Stimulated activated CD8-positive, alpha-beta memory T cell treated with anti-CD3 and anti-CD28 coated beads, Interleukin-15, amount 100 ng/mL, for 24 hours (primary cell): Measurements from ENCODE around the gene NEURL4.
"Not testable (repeated sequence)": the region's sequence is repeated elsewhere in the genome, so short reads cannot be mapped to it uniquely, and the experiment has no call there.

Experiments
- DNase-seq: peaks from one replicate; pipeline ENCODE4 v3.0.0-alpha.2; 2020; ENCODE audit warnings: low read depth

NEURL4 gene

DNA sequence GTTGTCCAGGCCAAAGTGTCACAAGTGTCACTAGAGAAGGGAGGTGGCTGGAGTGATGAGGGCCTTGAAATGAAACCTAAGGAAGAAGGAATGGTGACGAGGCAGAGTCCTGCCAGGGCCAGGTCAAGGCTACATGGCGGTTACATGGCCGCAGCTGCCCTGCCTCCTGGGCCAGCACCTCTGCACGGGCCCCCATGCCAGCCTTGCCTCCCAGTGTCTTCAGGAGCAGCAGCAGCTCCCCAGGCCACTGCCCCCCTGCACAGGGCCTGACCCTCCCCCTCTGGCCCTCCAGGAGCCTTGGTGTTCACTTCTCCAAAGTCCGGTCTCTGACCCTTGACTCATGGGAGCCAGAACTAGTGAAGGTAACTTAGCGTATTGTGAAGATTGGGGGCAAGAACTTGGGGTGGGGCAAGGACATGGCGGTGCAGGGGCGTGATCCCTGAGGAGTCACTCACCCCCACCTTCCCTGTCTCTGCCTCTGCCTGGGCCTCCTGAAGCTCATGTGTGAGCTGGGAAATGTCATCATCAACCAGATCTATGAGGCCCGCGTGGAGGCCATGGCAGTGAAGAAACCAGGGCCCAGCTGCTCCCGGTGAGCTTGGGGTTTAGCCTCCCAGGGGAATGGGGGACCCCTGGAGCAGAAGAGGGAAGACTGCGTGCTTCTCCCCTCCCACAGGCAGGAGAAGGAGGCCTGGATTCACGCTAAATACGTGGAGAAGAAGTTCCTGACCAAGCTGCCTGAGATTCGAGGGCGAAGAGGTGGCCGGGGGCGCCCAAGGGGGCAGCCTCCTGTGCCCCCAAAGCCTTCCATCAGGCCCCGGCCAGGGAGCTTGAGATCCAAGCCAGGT, 18.7 kb upstream of the NEURL4 start:
- DNase-seq: no peak

GRCh38 chr17:7346761-7347614, 17.9 kb upstream of the NEURL4 start:
- no peak for DNase-seq

- no peak for DNase-seq
Observed at GRCh38 chr17:7343250-7343649, 14.1 kb upstream of the NEURL4 start.

DNA sequence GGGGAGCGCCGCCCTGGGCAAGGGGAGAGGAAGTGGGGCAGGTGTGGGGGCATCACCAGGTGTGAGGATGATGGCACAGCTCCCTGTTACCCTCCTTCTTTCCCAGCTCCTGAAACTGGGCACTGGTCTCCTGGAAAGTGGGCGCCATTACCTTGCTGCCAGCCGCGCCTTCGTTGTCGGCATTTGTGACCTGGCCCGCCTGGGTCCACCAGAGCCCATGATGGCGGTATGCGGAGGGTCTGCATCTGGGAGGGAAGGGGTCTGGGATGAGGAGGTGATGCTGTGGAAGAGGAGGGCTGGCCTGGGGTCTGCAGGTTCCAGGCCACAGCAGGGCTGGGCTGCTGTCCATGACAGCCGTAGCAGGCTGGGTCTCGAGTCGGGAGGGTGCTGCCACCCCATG, 12.7 kb upstream of the NEURL4 start:
- no peak for DNase-seq

DNA sequence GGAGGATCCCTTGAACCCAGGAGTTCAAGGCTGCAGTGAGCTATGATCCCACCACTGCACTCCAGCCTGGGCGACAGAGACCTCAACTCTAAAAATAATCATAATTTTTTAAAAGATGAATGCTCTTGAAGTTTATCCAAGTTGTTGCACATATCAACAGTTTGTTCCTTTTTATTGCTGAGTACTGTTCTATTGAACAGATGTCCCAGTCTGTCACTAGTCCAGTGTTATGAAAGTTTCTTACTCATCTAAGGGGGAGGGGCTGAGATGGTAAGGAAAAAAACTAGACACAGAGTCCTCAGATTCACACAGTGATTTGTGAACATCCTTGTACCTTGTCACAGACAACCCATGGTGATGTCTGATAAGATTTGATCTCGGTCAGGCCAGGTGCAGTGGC, 11.0 kb upstream of the NEURL4 start:
- no peak for DNase-seq

DNA sequence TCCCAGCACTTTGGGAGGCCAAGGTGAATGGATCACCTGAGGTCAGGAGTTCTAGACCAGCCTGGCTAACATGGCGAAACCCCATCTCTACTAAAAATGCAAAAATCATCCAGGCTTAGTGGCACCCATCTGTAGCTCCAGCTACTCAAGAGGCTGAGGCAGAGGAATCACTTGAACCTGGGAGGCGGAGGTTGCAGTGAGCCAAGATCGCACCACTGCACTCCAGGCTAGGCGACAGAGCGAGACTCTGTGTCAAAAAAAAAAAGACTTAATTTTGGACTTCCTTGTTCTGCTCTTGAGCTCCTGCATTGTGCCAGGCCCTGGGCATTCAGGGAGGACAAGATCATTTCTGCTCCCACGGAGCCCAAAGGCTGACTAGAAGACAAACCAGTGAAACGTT, 8.5 kb upstream of the NEURL4 start:
- not testable (repeated sequence) for DNase-seq

DNA sequence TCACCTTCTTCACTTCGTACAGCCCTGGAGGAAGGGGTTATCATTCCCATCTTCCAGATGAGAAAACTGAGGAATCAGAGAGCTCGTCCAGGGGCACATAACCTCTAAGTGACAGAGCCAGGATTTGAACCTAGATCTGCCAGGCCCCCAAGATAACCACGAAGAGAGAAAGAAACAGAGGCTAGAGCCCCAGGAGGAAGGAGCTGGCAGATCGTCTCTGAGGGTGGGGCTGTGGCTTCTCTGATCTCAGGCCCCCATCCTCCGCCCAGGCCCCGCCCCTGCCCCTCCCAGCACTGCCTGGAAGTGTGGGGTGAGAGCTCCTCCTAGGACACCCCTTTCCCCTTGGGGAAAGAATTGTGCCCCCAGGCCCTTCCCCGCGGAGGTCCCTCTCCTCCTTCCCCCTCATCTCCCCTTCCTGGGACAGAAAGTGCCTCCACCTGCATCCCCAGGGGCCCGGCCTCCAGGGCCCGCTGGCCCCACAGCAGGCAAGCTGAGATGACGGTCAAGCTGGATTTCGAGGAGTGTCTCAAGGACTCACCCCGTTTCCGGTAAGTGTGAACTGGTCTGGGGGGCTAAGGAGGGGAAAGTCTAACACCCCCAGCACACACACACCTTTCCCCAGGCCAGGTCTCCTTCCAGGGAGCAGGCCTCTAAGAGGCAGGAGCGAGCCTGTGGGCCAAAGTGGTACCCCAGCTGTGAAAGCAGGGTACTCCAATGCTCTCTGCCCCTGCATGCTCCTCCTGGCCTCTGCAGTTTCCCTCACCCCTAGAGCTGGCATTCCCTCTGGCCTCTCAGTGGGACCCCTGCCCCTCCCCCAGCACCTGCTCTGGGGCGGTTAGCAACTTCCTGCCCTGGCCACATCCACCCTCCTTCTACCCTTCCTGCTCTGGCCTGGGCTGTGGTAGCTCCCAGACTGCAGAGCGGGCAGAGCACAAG, 7.4 kb upstream of the NEURL4 start, which contains the start of gene ACAP1:
Gene ACAP1 (plus strand): TSS at position 290 of the 936 bp plus-strand sequence. CDS start 206 bp downstream, at position 496.
- DNase-seq: peak; percentile 64

DNA sequence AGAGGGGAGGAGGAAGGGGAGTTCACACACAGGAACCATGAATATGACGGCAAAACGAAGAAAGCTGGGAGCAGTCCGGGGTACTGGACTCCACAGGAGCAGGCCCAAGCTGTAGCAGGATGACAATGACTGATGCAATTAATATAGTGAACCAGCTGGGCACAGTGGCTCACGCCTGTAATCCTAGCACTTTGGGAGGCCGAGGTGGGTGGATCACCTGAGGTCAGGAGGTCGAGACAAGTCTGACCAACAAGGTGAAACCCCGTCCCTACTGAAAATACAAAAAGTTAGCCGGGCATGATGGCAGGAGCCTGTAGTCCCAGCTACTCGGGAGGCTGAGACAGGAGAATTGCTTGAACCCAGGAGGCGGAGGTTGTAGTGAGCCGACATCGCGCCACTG, 6.6 kb upstream of the NEURL4 start:
- not testable (repeated sequence) for DNase-seq

- no peak for DNase-seq
Observed at GRCh38 chr17:7334938-7335538, 5.9 kb upstream of the NEURL4 start.

GRCh38 chr17:7332600-7333069, 3.5 kb upstream of the NEURL4 start:
- DNase-seq: not testable (repeated sequence)

DNA sequence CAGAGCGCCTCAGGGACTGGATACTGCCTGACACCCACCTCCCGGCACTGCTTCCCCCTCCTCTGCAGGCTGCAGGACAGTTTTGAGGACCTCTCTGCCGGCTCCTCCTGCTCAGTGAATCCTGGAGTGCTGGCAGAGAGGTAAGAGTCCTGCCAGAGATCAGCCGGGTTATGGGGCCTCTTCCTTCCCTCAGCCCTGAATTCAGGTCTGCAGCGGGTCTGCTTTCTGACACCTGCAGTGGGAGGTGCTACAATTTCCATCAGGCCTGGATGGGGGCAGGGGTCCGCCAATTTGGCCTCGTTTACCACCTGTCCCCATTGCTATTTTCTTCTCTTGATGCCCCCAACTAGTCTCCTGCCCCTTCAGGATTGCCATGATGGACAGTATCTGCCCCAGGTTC, 3.0 kb upstream of the NEURL4 start:
- no peak for DNase-seq

- no peak for DNase-seq
Observed at GRCh38 chr17:7330638-7331015, 1.5 kb upstream of the NEURL4 start.

DNA sequence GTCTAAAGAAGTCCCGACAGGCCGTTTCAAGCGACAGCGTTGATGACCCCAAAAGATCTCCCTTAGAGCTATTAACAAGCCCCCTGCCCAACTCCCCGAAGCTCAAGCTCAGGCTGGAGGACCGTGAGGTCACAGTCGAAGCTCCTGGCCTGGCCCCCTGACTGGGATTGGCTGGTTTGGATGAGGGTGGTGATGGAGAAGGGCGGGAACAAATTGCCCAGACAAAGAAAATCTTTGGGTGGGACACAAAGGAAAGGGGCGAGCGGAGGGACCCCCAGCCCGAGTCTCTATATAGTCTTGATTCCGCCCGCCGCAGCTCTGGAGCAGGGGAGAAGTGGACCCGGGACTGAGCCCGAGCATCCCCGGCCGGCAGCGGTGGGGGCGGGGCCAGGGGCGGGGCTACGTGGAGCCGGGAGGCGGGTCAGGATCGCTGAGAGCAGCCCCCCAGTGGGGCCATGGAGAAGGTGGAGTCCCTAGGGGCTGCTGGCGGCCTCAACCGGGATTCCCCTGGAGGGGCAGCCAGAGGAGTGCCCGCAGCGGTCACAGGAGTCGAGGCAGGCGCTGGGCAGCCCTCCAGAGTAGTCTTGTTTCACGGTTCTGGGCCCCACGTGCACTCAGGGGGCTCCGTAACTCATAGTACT, 982 bp upstream of the NEURL4 start:
- peak; percentile 58 for DNase-seq

DNA sequence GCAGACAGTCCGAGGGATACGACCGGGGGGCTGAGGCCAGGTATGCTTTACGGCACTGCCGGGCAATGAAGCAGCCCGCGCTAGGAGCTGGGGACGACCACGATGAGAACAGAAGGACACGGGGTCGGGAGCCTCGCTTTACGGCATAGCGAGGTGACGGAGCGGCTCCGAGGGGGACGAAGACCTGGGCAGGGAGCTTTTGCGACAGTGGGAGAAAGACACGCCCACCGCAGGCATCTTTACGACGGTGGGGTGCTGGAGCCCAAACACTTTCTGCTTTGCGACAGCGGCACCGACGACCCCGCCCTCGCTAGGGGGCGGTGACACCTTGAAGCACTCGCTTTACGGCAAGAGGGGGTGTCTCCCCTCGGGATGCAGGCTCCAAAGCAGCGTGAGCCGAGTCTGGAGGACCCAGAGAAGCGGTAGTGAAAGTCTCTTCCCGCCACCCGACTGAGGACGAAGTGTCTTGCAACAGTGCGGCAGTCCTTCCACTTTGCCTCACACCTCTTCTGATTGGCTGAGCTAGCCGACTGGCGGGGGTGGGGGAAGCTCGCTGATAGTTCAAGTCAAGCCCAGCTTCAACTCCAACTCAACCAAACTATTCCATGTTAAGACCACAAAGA, 350 bp upstream of the NEURL4 start:
- peak; percentile 87 for DNase-seq

DNA sequence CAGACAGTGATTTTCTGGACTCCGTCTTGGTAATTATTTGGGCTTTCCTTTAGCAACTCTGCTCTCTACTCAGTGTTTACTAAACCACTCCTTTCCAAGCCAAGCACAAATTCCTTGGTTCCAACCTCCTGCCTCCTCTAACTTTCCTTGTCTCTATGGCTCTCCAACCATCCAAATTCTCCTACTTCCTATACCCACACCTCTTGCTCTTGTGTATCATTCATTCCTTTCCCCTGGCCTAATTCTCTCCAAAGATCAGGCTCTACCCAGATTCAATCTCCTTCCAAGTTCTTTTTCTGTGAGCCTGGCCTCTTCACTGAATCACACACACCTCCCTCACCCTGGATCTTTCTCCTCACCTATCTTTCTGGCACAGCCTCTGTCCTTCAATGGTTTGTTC, 1.1 kb downstream of the NEURL4 start:
- no peak for DNase-seq

- DNase-seq: no peak
Observed at GRCh38 chr17:7327501-7327900, 1.6 kb downstream of the NEURL4 start.

GRCh38 chr17:7327056-7327455, 2.1 kb downstream of the NEURL4 start:
- no peak for DNase-seq

DNA sequence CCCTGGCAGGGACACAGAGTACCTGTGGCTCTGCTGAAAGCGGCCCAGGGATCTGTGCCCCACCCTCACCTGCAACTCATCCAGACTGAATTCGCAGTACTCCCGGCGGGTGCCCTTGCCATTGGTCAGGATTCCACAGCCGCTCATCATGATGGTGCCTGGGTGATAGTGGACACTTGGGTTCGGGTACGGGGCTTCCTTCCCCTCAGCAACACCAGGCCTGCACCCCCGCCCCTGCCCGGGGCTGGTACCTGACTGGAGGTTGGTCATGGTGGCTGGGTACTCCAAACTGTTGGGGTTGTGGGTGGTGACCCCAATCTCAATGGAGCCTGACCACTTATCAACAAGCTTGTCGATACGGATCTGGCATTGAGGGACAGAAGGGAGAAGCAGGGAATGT, 2.9 kb downstream of the NEURL4 start:
- no peak for DNase-seq

DNA sequence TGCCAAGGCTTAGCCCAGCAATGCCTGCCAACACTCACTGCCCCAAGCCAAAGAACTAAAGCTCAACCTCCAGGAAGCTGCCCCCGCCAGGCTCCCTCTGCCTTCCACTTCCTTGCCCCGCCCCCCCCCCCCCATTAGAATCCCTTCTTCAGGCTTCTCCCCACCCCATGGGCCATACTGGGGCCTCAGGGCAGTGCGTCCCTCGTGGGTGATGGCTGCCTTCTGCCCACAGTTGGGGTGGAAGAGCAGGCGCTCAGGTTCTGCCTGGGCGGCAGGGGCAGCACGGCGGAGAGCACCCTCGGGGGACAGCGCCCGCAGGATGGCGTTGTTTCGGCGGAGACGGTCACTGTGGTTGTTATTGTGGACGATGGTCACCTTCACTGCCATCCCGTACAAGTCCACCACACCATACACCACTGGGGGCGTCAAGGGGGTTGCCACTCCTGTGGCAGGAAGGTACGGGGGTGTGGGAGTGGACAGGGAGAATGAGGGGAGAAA, 4.1 kb downstream of the NEURL4 start:
- no peak for DNase-seq

GRCh38 chr17:7324438-7324779, 4.7 kb downstream of the NEURL4 start:
- no peak for DNase-seq
